Measurements from ENCODE around the gene IFIH1. TPM values are rescaled to one million over a fixed set of nuclear protein-coding genes. Genes with fewer than 3 reads are reported as not detected.
A peak's percentile ranks its signal among the peaks of the same experiment; 100 is the strongest.

IFIH1 gene
- total RNA-seq, 1 donor from 2014 or later, result 6.3 TPM

GRCh38 chr2:162258686-162259085 lies 59.8 kb downstream of the IFIH1 start:
- DNase-seq (ENCODE audit: low read depth in 2 of 2), result no peak

DNA sequence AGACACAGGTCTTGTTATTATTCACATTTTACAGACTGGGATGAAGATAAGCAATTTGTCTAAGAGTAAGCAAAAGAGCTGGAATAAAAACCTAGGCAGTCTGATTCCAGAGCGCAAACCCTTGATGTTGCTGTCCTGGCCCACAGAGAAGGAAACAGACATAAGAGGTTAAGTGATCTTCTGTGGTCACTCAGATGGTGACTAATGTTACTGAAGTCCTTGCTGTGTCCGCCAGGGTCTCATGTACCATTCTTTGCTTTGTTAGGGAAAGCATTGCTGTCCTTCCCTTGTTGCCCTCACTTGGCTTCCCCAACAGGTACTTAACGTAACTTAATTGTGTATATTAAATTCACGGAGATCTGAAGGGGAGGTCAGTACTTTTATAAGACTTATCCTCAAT lies 60.3 kb downstream of the IFIH1 start:
- peak in 1 of 2 donors; percentile 4 for DNase-seq (ENCODE audit: low read depth in 2 of 2)

- DNase-seq (ENCODE audit: low read depth in 2 of 2), result no peak
Measured at GRCh38 chr2:162257425-162257824, 61.1 kb downstream of the IFIH1 start.

GRCh38 chr2:162256591-162256991 lies 61.9 kb downstream of the IFIH1 start:
- DNase-seq (ENCODE audit: low read depth in 2 of 2), result peak in 1 of 2 donors; percentile 5

GRCh38 chr2:162254236-162254871 lies 64.1 kb downstream of the IFIH1 start:
- no peak for DNase-seq (ENCODE audit: low read depth in 2 of 2)

GRCh38 chr2:162253435-162253834 lies 65.0 kb downstream of the IFIH1 start:
- no peak for DNase-seq (ENCODE audit: low read depth in 2 of 2)

GRCh38 chr2:162252153-162252552 lies 66.3 kb downstream of the IFIH1 start:
- DNase-seq (ENCODE audit: low read depth in 2 of 2), result no peak

DNA sequence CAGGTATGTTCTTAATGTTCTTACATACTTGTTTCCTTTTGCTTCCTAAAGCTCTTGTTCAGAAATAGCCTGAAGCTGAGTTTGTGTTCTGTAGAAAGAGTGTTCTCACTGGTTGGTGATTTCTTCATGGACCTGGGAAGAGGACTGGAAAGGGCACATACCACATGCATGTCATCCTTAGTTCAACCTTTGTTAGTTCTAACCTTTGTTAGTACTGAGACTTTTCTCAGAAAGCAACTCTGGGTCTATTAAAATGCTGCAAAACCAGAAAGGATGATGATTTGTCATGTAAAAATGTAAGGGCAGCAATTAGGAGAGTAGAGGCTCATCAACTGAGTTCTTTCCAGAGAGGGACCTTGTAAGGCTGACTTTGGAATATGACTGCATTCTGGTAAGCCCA lies 72.7 kb downstream of the IFIH1 start:
- peak in 1 of 2 donors; percentile 16 for DNase-seq (ENCODE audit: low read depth in 2 of 2)

DNA sequence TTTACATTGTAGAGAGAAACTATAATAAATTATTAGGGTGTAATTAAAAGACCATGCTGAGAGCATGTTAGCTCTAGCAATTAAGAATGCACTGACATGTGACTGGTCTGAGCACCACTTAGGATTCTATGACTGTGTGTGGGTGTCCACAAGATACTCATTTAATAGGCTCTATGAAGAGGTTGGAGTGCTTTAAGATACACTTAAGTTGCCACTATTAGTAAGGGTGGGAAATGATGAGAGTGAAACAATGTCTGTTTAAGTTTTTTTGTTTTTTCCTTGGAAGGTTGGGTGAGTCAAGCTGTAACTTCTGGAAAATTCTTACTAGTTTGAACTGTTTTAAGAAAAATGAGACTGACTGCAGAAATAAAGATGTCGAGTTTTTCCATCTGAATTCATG lies 73.4 kb downstream of the IFIH1 start:
- peak in 1 of 2 donors; percentile 58 for DNase-seq (ENCODE audit: low read depth in 2 of 2)

GRCh38 chr2:162244541-162245031 lies 73.9 kb downstream of the IFIH1 start:
- DNase-seq (ENCODE audit: low read depth in 2 of 2), result peak in 1 of 2 donors; percentile 96

GRCh38 chr2:162243715-162244114 lies 74.8 kb downstream of the IFIH1 start:
- DNase-seq (ENCODE audit: low read depth in 2 of 2), result no peak

DNA sequence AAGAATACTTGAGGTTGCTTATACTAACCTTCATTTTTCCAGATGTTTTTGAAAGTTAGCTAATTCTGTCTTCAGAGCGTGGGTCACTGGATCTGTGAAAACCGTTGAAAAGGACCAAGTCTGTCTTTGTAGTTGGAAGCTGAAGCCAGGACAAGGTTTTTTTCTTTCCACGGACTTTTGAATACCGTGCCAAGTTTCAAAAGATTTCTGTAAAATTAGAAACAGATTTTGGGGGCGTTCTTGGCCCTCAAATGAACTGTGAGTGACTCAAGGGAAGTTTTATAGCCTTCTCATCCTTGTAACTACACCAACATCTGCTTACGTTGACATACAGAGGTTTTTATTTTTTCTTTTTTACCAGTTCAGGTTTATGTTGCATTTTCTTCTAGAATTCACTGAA lies 75.2 kb downstream of the IFIH1 start, which contains the start of gene FAP:
FAP (minus strand) TSS at position 152 of the 400 bp plus-strand sequence; CDS start at position 34, 118 bp downstream.
- DNase-seq (ENCODE audit: low read depth in 2 of 2), result peak in 1 of 2 donors; percentile 86

GRCh38 chr2:162242586-162243280 lies 75.8 kb downstream of the IFIH1 start:
- peak in 1 of 2 donors; percentile 18 for DNase-seq (ENCODE audit: low read depth in 2 of 2)

DNA sequence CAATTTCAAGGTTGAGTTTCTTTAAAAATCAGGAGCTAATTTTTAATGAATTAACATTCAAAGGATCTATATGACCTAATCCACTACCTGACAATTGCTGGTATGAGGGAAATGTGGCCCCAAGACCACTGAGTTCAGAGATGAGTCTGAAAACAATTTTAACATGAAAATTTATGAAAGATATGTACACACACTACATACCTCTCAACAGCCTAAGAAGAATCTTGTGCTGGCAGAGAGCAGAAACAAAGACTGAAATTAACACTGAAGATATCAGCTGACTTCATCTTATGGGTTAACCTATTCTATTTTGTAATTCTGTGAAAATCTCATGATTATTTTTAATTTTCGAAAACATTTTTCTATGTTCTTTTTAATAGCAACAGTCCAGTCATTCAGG lies 76.9 kb downstream of the IFIH1 start:
- DNase-seq (ENCODE audit: low read depth in 2 of 2), result no peak

DNA sequence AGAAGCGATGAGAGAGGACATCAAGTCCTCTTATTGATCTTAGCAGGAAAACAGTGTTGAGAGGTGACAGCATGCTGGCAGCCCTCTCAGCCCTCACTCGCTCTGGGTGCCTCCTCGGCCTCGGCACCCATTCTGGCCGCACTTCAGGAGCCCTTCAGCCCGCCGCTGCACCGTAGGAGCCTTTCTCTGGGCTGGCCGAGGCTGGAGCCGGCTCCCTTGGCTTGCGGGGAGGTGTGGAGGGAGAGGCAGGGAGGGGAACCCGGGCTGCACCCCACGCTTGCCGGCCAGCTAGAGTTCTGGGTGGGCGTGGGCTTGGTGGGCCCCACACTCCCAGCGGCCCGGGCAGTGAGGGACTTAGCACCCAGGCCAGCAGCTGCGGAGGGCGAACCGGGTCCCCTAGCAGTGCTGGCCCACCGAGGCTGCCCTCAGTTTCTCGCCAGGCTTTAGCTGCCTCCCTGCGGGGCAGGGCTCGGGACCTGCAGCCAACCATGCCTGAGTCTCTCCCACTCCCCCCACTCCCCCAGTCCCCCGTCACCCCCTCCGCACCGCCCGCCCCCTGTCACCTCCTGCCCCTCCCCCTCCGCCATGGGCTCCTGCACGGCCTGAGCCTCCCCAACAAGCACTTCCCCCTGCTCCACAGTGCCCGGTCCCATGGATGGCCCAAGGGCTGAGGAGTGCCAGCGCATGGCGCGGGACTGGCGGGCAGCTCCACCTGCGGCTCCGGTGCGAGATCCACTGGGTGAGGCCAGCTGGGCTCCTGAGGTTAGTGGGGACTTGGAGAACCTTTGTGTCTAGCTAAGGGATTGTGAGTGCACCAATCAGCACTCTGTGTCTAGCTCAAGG lies 83.6 kb downstream of the IFIH1 start:
- DNase-seq (ENCODE audit: low read depth in 2 of 2), result no peak

GRCh38 chr2:162233197-162233596 lies 85.3 kb downstream of the IFIH1 start:
- DNase-seq (ENCODE audit: low read depth in 2 of 2), result peak in 1 of 2 donors; percentile 34

DNA sequence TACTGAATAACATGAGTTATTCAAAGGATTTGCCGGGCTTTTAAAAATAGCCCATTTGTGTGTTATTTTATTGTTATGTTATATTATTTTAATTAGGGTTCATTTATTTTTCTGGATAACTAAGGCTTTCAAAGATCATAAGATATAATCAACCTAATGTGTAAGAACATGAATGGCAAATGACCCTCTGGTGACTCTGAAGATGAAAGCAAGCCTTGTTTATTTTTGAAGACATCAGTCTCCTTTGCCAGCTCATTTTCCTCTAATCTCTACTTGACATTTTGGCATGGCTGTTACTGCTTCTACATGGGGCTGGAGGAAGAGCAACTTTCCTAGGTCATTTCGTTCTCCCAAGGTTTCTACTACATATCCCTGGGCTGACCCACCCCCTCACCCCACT lies 85.8 kb downstream of the IFIH1 start:
- peak in 1 of 2 donors; percentile 11 for DNase-seq (ENCODE audit: low read depth in 2 of 2)

- DNase-seq (ENCODE audit: low read depth in 2 of 2), result no peak
Measured at GRCh38 chr2:162232027-162232426, 86.5 kb downstream of the IFIH1 start.

- no peak for DNase-seq (ENCODE audit: low read depth in 2 of 2)
Measured at GRCh38 chr2:162230761-162231160, 87.7 kb downstream of the IFIH1 start.

DNA sequence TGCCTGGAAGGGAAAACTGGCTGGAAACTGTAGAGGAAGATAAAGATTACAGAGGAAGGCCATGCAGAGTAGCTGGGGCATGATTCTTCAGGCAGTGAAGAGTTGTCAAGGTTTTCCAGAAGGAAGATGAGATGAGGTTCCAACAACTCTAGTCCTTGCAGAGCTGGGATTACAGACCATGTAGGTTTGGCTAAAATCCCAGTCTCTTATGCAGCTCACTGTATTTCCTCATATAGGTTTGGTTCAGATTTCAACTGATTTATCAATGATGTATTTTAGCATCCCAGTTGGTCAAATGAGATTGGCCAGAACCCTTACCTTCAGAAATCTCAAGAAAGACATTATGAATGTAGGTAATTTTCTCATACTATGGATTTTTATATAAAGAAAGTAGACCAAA lies 91.6 kb downstream of the IFIH1 start:
- DNase-seq (ENCODE audit: low read depth in 2 of 2), result no peak

GRCh38 chr2:162221064-162221463 lies 97.4 kb downstream of the IFIH1 start:
- peak; percentile 65 to 69 for DNase-seq (ENCODE audit: low read depth in 2 of 2)

DNA sequence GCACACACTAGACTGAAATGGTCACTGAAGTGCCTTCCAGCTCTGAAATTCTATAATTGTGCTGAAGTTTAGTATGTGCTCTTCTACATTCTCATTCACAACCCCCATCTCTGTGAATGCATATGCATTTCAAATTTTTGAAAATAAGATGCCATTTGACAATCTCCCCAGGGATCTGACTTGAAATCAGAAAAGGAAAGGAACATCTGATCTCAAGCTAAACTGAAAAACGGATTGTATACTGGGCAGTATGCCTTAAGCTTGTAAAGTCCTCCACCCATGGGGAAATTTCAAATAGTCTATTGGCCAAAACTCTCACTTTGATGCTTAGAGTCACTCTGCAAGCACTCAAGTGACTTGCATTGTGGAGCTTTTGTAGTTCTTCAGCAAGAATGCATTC lies 98.1 kb downstream of the IFIH1 start:
- no peak for DNase-seq (ENCODE audit: low read depth in 2 of 2)
